Type B pancreatic cell (in vitro differentiated cells): Measurements from ENCODE around the gene CBLN2. TPM values are rescaled to one million over a fixed set of nuclear protein-coding genes. Genes with fewer than 3 reads are reported as not detected.
A peak's percentile ranks its signal among the peaks of the same experiment; 100 is the strongest.

Experiments used
- DNase-seq: peaks from one replicate; pipeline ENCODE4 v3.0.0; 2021; ENCODE audit warnings: mixed read lengths; ENCODE audit not compliant: unreplicated experiment; ENCODE audit errors: extremely low spot score
- H3K27ac Mint-ChIP-seq: 2 replicates; pipeline ENCODE4 v1.8.0; 2021; ENCODE audit warnings: mild to moderate bottlenecking, mixed read lengths
- H3K27me3 Mint-ChIP-seq: 2 replicates; pipeline ENCODE4 v1.8.0; 2021; ENCODE audit warnings: mixed read lengths
- H3K36me3 Mint-ChIP-seq: 2 replicates; pipeline ENCODE4 v1.8.0; 2021; ENCODE audit warnings: mixed read lengths
- H3K4me1 Mint-ChIP-seq: one replicate; pipeline ENCODE4 v1.8.0; 2021; ENCODE audit warnings: mixed read lengths; ENCODE audit not compliant: unreplicated experiment
- H3K4me3 Mint-ChIP-seq: 2 replicates; pipeline ENCODE4 v1.8.0; 2021; ENCODE audit warnings: mild to moderate bottlenecking, mixed read lengths
- H3K9me3 Mint-ChIP-seq: 2 replicates; pipeline ENCODE4 v1.8.0; 2021; ENCODE audit warnings: mixed read lengths
- long read RNA-seq: library from polyadenylated mRNA; unstranded; transcript quantifications from one replicate; pipeline ENCODE4 v2.0.0, GENCODE V29; 2020
- total RNA-seq: library from RNA; stranded (reverse); gene quantifications from 2 replicates; pipeline ENCODE4 v1.2.1, GENCODE V29; 2021; ENCODE audit warnings: low replicate concordance
- TF ChIP-seq, protein P1 (sequence below): fragments of 200-600 bp; sonication (generic); conservative IDR thresholded peaks from 2 replicates; pipeline ENCODE4 v1.5.0; 2021; ENCODE audit warnings: antibody characterized with exemption, mild to moderate bottlenecking

Gene CBLN2
- 4.7 and 6.2 TPM in 2 replicates for total RNA-seq
- long read RNA-seq, partial matches to known transcripts: 2 of 6 reads
- long read RNA-seq, other reads (novel, unspliced or antisense): 4 of 6 reads

DNA sequence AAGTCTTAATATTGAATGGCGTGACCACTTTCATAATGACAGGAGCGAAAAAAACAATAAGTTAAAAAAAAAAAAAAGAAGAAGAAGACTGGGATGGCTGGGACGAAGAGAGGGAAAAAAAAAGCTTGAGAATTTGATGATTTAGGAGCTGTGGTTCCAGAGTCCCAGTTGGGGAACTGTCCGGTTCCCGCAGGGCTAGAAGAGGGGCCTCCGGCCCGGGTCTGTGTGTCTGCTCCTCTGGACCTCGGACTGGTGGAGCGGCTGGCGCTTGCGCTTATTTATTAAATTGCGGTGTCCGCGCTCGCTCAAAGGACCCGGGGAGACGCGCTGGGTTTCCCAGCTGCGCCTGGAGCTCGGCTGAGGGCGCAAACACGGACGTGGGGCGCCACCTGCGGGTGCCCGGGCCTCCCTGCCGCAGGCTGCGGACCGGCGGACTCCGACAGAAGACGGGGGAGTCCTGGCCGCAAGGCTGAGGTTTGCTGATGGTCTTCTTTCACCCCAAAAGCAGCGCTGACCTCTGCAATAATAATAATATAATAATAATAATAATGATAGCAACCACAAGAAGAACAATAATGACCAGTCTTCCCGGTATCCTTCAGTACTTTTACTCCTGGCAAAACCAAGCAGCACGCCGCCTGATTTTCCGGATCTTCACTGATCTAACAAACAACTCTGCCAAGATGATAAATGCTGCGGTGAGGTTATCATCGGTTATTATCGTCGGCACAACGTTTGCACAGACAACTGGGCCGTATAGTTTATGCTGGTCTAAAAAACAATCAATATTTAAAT is at the start of gene CBLN2:
CBLN2 (minus strand) TSS at position 251 of the 795 bp plus-strand sequence. CDS start 2,182 bp downstream, outside the sequence.
- Mint-ChIP-seq H3K36me3 (no peaks in the 10 kb centered on the region), H3K4me1 (peaks cover 7% of the 10 kb centered on the region), H3K9me3 (no peaks in the 10 kb centered on the region), H3K27ac (no peak within 1 kb of the TSS), H3K4me3 (peak within 1 kb of the TSS; percentile 92), H3K27me3 (peaks cover 87% of the 10 kb centered on the region)
- TF ChIP-seq, protein P1, sequence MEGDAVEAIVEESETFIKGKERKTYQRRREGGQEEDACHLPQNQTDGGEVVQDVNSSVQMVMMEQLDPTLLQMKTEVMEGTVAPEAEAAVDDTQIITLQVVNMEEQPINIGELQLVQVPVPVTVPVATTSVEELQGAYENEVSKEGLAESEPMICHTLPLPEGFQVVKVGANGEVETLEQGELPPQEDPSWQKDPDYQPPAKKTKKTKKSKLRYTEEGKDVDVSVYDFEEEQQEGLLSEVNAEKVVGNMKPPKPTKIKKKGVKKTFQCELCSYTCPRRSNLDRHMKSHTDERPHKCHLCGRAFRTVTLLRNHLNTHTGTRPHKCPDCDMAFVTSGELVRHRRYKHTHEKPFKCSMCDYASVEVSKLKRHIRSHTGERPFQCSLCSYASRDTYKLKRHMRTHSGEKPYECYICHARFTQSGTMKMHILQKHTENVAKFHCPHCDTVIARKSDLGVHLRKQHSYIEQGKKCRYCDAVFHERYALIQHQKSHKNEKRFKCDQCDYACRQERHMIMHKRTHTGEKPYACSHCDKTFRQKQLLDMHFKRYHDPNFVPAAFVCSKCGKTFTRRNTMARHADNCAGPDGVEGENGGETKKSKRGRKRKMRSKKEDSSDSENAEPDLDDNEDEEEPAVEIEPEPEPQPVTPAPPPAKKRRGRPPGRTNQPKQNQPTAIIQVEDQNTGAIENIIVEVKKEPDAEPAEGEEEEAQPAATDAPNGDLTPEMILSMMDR: peak; percentile 95
- peak; percentile 83 for DNase-seq

DNA sequence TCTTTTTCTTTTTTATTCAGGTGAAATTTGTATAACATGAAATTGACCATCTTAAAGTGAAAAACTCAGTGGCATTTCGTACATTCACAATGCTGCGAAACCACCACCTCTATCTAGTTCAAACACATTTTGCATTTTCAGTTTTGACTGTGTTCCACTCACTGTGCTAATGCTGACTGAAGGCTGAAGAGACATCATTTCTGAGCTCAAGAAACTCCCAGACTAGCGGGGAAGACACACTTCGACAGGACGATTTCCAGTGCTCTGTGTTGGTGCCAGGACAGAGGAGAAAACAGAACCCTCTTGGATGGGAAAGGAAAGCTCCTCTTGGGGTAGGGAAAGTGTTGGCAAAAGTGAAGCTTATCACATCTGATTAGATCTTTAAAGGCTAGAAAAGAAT is 44.2 kb upstream of the CBLN2 start:
- H3K4me1 Mint-ChIP-seq: no peaks in the 10 kb centered on the region
- H3K27ac Mint-ChIP-seq: no peak overlapping the region
- H3K9me3 Mint-ChIP-seq: no peaks in the 10 kb centered on the region
- H3K4me3 Mint-ChIP-seq: no peak overlapping the region
- no peaks in the 10 kb centered on the region for H3K36me3 Mint-ChIP-seq
- no peak for DNase-seq
- H3K27me3 Mint-ChIP-seq: no peaks in the 10 kb centered on the region
- TF ChIP-seq, protein P1: no peak

- Mint-ChIP-seq H3K4me1 (no peaks in the 10 kb centered on the region), H3K9me3 (no peaks in the 10 kb centered on the region), H3K36me3 (no peaks in the 10 kb centered on the region), H3K27ac (no peak overlapping the region), H3K27me3 (no peaks in the 10 kb centered on the region), H3K4me3 (no peak overlapping the region)
- TF ChIP-seq, protein P1: no peak
- no peak for DNase-seq
Measured at GRCh38 chr18:72584787-72585186, 40.6 kb upstream of the CBLN2 start.

DNA sequence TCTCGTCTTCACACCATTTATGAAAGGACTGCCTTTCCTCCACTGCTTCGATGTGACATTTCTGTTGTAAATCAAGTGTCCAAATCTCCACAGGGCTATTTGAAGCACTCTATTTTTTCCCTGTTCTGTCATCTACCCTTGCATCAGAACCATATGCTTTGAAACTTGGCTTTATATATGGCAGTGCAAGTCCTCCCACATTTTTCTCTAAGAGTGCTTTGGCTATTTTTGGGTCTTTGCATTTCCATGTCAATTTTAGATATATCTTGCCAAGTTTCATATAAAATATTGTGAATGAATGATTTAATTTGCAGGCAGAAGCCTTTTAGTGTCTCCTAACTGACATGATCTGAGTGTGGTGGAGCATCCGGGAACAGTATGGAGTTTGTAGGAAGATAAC is 37.8 kb upstream of the CBLN2 start:
- Mint-ChIP-seq H3K4me3 (no peak overlapping the region), H3K27ac (no peak overlapping the region), H3K27me3 (no peaks in the 10 kb centered on the region), H3K4me1 (no peaks in the 10 kb centered on the region), H3K36me3 (no peaks in the 10 kb centered on the region), H3K9me3 (no peaks in the 10 kb centered on the region)
- DNase-seq: no peak
- TF ChIP-seq, protein P1: no peak

GRCh38 chr18:72572896-72573295 is 28.8 kb upstream of the CBLN2 start:
- no peak overlapping the region for H3K4me3 Mint-ChIP-seq

More at GRCh38 chr18:72572896-72573295, 28.8 kb upstream of the CBLN2 start:
- Mint-ChIP-seq H3K27ac (no peak overlapping the region), H3K4me1 (no peaks in the 10 kb centered on the region), H3K36me3 (no peaks in the 10 kb centered on the region), H3K27me3 (peaks cover 9% of the 10 kb centered on the region), H3K9me3 (no peaks in the 10 kb centered on the region)
- TF ChIP-seq, protein P1: no peak
- no peak for DNase-seq
